Stimulated activated CD4-positive, alpha-beta T cell treated with anti-CD3 and anti-CD28 coated beads, Interleukin-2, amount 100 ng/mL, for 48 hours (primary cell): ENCODE data around the gene ZNF660.
"Not testable (repeated sequence)": the region's sequence is repeated elsewhere in the genome, so short reads cannot be mapped to it uniquely, and the experiment has no call there.

ENCODE experiments used
- DNase-seq, 2 donors: peaks; one replicate each; pipeline ENCODE4 v3.0.0-alpha.2; 2020

Gene ZNF660

GRCh38 chr3:44584646-44585501, at the start of gene ZNF660:
TSS of gene ZNF660 (plus strand) at chr3:44584964. CDS start at chr3:44594194, 9,230 bp downstream.
- DNase-seq, result no peak

DNA sequence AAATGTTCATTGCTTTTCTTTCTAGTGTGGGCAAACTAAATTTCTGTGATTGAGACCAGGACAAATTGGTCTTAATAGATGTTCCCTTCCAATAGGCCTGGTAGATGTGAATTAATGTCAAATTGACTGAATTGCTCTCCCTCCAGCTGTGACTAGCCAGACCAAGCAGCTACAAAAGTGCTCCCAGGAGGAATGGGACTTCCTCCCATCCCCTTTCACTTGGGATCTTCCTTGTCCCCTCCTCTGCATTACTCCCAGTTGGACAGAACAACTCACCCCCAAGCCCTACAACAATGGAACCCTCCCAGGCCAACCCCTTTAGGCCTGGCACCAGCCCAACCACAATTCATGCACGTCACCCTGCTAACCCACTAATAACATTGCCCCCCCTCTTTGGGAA, 49.4 kb upstream of the ZNF660 start:
- DNase-seq, result no peak

- DNase-seq, result not testable (repeated sequence)
Measured at GRCh38 chr3:44544811-44545210, 40.0 kb upstream of the ZNF660 start.

DNA sequence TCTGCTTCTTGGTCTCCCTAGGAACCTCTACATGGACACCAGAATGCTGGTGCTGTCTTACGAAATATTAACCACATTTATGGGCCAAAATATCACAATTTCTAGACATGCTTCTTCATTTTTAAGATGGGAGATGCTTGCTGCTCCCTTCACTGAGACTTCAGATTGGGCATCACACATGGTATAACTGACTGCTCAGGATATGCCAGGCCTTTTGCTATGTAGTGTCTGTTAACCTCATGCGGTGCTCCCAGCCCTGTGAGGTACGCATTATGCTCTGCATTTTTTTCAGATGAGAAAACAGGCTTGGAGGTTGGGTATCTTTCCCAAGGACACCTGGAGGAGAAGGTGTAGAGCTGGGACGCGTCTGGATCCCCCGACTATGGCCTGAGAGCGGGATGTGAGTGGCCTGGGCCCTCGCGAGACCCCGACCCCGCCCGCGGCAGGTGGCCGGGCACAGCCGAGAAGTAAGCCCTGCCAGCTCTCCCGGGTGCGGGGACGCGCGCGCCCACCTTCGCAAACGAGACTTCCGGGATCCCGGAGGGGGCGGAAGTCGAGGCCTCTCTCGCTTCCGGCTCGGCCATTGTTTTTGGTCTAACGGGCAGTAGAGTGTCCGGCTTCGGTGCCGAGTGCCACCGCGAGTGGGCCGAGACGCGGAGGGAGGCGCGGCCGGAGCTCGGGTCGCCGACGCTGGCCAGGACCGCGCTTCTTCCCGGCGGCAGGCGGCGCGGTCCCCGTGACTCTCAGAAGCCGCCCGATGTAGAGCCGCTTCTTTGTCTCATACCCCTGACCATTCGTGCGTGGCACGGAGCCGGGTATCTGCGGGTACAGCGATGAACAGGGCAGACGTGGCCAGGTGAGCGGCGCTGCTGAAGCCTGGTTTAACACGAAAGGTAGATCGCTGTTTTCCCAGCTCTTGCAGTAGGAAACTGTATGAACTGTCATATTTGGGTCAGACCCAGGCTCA, 29.9 kb upstream of the ZNF660 start, which contains the start of gene ZKSCAN7:
Gene ZKSCAN7 (plus strand): TSS at position 568 of the 967 bp plus-strand sequence. CDS start 1,855 bp downstream, outside the sequence.
- peak; percentile 42 to 45 for DNase-seq

DNA sequence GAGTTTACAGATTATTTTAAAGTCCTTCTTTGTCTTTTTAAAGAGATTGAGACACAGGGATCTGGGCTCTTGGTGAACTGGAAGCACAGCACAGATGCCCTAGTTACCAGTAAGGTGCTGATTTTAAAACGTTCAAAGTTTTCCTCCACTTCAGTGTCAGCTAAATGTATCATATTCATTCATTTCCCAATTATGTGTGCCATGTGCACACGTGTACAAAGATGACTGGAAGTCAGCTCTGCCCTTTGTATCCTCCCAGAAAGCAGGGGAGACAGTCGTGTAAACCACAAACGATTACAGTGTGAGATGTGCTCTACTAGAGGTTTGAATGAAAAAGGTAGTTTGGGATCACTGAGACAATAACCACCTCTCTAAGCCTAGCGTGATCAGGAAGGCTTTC, 29.0 kb upstream of the ZNF660 start:
- no peak for DNase-seq

DNA sequence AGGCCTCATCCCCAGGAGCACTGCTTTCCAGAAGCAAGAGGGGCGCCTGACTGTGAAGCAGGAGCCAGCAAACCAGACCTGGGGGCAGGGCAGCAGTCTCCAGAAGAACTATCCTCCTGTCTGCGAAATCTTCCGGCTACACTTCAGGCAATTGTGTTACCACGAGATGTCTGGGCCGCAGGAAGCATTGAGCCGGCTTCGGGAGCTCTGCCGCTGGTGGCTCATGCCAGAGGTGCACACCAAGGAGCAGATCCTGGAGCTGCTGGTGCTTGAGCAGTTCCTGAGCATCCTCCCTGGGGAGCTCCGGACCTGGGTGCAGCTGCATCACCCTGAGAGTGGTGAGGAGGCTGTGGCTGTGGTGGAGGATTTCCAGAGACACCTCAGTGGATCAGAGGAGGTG, 27.7 kb upstream of the ZNF660 start:
- no peak for DNase-seq

- no peak for DNase-seq
Measured at GRCh38 chr3:44561076-44561475, 23.7 kb upstream of the ZNF660 start.

GRCh38 chr3:44562147-44562546, 22.6 kb upstream of the ZNF660 start:
- DNase-seq, result no peak

- no peak for DNase-seq
Measured at GRCh38 chr3:44568561-44568960, 16.2 kb upstream of the ZNF660 start.

DNA sequence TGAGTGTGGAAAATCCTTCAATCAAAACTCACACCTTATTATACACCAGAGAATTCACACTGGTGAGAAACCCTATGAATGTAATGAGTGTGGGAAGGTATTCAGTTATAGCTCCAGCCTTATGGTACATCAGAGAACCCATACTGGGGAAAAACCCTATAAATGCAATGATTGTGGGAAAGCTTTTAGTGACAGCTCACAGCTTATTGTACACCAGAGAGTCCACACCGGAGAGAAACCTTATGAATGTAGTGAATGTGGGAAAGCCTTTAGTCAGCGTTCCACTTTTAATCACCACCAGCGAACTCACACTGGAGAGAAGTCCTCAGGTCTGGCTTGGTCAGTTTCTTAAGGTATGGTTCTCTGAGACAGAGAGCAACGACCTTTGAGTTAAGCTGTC, 13.7 kb upstream of the ZNF660 start:
- DNase-seq, result no peak

DNA sequence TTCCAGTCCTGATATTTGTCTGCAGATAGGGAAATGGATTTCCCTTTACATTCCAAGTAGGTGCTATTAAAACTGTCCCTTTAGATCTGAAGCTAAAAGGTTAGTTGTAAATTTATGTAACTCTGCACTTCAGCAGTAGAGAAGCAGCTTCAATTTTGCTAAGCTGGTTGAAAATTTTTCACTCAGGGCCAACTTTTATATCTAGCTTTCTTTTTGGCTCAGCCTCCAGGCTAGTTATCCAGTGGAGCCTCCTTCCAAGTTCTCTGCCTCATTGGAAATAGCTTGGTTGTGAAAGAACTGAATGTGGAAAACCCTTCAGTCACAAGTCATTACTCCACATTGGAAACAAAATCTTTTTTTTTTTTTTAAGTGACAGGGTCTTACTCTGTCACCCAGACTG, 8.2 kb upstream of the ZNF660 start:
- no peak for DNase-seq

- DNase-seq, result not testable (repeated sequence)
Measured at GRCh38 chr3:44577354-44577952, 7.3 kb upstream of the ZNF660 start.

DNA sequence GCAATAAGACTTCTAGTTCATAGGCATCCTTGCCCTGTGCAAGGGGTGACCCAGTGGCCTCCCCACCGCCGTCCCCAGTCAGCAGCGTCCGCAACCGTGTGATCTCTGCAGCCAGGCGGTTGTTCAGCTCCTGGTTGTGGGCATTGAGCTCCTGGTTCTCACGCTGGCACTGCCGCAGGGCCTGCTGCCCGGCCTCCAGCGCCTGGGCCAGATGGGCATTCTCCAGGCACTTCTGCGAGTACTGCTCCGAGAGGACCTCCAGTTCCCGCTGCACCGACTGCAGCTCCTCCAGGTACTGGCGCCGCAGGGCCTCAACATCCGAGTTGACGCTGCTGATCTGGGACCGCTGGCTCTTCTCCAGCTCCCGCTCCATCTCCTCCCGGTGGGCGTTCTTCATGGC, 6.4 kb upstream of the ZNF660 start:
- DNase-seq, result not testable (repeated sequence)

GRCh38 chr3:44578924-44579515, 5.7 kb upstream of the ZNF660 start:
- not testable (repeated sequence) for DNase-seq

- not testable (repeated sequence) for DNase-seq
Measured at GRCh38 chr3:44579749-44580148, 5.0 kb upstream of the ZNF660 start.

GRCh38 chr3:44580971-44581370, 3.8 kb upstream of the ZNF660 start:
- DNase-seq, result not testable (repeated sequence)

DNA sequence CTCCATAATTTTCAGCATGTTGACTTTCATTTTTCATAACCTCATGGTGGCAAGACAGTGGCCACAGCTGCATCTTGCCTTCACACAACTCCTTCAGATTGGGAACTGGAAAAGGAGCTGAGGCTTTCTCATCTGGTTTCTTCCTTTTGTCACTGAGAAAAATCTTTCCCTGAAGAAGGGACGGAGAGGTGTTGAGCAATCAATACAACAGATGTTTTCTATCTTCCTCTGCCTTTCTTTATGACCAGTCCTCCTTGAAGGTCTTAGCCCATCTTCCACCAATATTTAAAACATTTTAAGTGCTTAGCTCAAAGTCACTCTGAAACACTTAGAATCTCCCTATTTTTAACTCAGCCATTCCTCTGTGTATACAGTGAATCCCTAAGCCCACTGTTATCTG, 11.9 kb downstream of the ZNF660 start:
- DNase-seq, result no peak

- no peak for DNase-seq
Measured at GRCh38 chr3:44601749-44602148, 17.0 kb downstream of the ZNF660 start.

- no peak for DNase-seq
Measured at GRCh38 chr3:44612678-44613077, 27.9 kb downstream of the ZNF660 start.

DNA sequence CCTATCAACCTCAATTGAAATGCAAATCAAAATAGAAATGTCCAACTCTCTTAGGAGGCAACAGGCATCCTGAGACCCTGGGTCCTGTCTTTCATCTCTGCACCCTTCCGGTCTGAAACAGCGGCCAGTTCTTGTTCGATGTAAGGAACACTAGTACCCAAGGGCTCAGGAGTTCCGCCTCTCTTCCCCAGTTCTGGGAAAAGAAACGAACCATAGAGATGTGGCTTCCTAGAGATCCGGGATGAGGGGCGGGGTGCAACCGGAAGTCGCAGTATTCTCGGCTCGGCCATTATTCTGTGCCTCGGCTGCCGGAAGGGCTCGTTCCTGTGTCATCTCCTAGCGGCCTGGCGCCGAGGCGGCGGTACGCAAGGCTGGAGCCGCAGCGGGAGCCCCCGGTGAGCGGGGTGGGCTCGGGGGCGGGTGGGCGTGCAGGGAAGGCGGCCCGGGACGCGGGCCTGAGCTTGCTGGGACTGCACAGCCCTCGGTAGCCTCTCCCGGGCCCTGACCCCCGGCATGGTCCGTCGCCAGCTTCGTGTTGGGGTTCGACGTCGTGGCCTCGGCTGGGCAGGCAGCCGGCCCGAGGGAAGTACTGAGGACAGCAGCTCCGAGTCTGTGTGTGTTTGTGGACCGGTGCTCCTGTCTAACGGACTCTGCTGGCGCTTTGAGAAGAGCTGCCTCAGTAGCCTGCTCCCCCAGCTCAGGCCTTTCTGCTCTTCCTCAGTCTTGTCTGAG, 40.2 kb downstream of the ZNF660 start, which contains the start of gene ZNF197:
Gene ZNF197 (plus strand): TSS at position 288 of the 732 bp plus-strand sequence. CDS start 4,119 bp downstream, outside the sequence.
- DNase-seq, result peak; percentile 51 to 52

GRCh38 chr3:44628716-44629115, 44.0 kb downstream of the ZNF660 start:
- no peak for DNase-seq

- DNase-seq, result no peak
Measured at GRCh38 chr3:44632193-44632592, 47.4 kb downstream of the ZNF660 start.
